GM08714 (cell line): ENCODE results near the gene MYH14.

Experiments used
- H3K4me3 ChIP-seq: fragments of 200-500 bp; sonication (Bioruptor generic); 2 replicates; pipeline ENCODE4 v1.5.1; 2014; ENCODE audit warnings: mild to moderate bottlenecking, low read length, inconsistent platforms
- ZNF274 ChIP-seq: IDR thresholded peaks from 2 replicates; pipeline ENCODE4 v1.6.1; 2012; ENCODE audit warnings: mild to moderate bottlenecking, low read depth, low read length

The MYH14 gene

GRCh38 chr19:50250450-50251136 lies 47.2 kb downstream of the MYH14 start:
- no peak overlapping the region for H3K4me3 ChIP-seq
- TF ChIP-seq ZNF274: no peak

- TF ChIP-seq ZNF274: no peak
- H3K4me3 ChIP-seq: no peak overlapping the region
Measured at GRCh38 chr19:50252111-50252886, 48.9 kb downstream of the MYH14 start.

- H3K4me3 ChIP-seq: no peak overlapping the region
- TF ChIP-seq ZNF274: no peak
Measured at GRCh38 chr19:50252887-50253268, 49.5 kb downstream of the MYH14 start.

GRCh38 chr19:50255115-50255514 lies 51.7 kb downstream of the MYH14 start:
- TF ChIP-seq ZNF274: no peak
- no peak overlapping the region for H3K4me3 ChIP-seq

- TF ChIP-seq ZNF274: 0 out of 2 replicates have a peak, but pooled peaks have one; percentile 1
- H3K4me3 ChIP-seq: no peak overlapping the region
Measured at GRCh38 chr19:50257141-50257540, 53.7 kb downstream of the MYH14 start.

- H3K4me3 ChIP-seq: no peak overlapping the region
- TF ChIP-seq ZNF274: no peak
Measured at GRCh38 chr19:50258918-50259372, 55.5 kb downstream of the MYH14 start.

- no peak overlapping the region for H3K4me3 ChIP-seq
- no peak for TF ChIP-seq ZNF274
Measured at GRCh38 chr19:50261446-50261970, 58.1 kb downstream of the MYH14 start.

GRCh38 chr19:50263176-50263575 lies 59.8 kb downstream of the MYH14 start:
- H3K4me3 ChIP-seq: no peak overlapping the region
- TF ChIP-seq ZNF274: no peak

- no peak overlapping the region for H3K4me3 ChIP-seq
- no peak for TF ChIP-seq ZNF274
Measured at GRCh38 chr19:50264483-50265186, 61.2 kb downstream of the MYH14 start.

GRCh38 chr19:50266041-50266440 lies 62.6 kb downstream of the MYH14 start:
- H3K4me3 ChIP-seq: no peak overlapping the region
- TF ChIP-seq ZNF274: no peak

- TF ChIP-seq ZNF274: no peak
- no peak overlapping the region for H3K4me3 ChIP-seq
Measured at GRCh38 chr19:50266896-50267295, 63.5 kb downstream of the MYH14 start.

GRCh38 chr19:50268041-50268440 lies 64.6 kb downstream of the MYH14 start:
- TF ChIP-seq ZNF274: no peak
- H3K4me3 ChIP-seq: no peak overlapping the region

- no peak for TF ChIP-seq ZNF274
- no peak overlapping the region for H3K4me3 ChIP-seq
Measured at GRCh38 chr19:50268501-50268900, 65.1 kb downstream of the MYH14 start.

- H3K4me3 ChIP-seq: no peak overlapping the region
- TF ChIP-seq ZNF274: no peak
Measured at GRCh38 chr19:50269653-50270052, 66.2 kb downstream of the MYH14 start.
